GM12873 (cell line): ENCODE results near the gene MITF.

Experiments used
- CTCF ChIP-seq: IDR thresholded peaks from 2 replicates; pipeline ENCODE4 v1.5.1; 2012; ENCODE audit warnings: low read depth, mild to moderate bottlenecking, moderate library complexity, low read length, control low read depth; ENCODE audit not compliant: insufficient read depth; ENCODE audit errors: missing control alignments

The MITF gene

GRCh38 chr3:70000563-70001081, 261.4 kb downstream of the MITF start:
- TF ChIP-seq CTCF = no peak

- no peak for TF ChIP-seq CTCF
Measured at GRCh38 chr3:70003119-70003518, 263.9 kb downstream of the MITF start.

GRCh38 chr3:70006089-70006488, 266.8 kb downstream of the MITF start:
- no peak for TF ChIP-seq CTCF

- TF ChIP-seq CTCF = no peak
Measured at GRCh38 chr3:70010346-70010745, 271.1 kb downstream of the MITF start.

- no peak for TF ChIP-seq CTCF
Measured at GRCh38 chr3:70011582-70011981, 272.3 kb downstream of the MITF start.
